Stimulated activated CD4-positive, alpha-beta T cell treated with anti-CD3 and anti-CD28 coated beads, TNF-alpha, amount 100 ng/mL, for 24 hours (primary cell): ENCODE results near the gene PPID.
"Not testable (repeated sequence)": the region's sequence is repeated elsewhere in the genome, so short reads cannot be mapped to it uniquely, and the experiment has no call there.

Source experiments
- DNase-seq, 3 experiments: peaks; one replicate each; pipeline ENCODE4 v3.0.0-alpha.2; 2020; ENCODE audit warnings: low read depth in 3 of 3

PPID gene

DNA sequence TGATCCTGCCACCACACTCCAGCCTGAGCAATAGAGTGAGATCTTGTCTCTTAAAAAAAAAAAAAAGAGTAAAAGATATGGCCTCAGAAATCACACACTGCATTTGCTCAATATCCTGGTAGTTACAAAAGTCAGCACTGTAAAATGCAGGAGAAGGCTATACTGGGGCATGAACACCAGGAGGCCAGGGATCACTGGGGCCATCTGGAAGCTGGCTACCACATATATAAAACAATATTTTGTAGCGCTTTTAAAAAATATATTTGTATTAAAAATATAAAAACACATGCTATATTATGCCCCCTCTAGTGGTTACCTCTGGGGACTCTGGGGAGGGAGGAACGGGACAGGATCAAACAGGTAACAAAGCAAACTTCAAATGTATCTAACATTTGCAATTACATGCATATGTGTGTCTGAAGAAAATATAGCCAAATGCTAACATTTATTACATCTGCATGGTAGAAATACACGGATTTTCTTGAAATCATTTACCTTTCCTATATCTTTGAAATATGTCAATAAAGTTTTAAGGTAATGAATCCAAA, 55.5 kb downstream of the PPID start:
- no peak for DNase-seq

DNA sequence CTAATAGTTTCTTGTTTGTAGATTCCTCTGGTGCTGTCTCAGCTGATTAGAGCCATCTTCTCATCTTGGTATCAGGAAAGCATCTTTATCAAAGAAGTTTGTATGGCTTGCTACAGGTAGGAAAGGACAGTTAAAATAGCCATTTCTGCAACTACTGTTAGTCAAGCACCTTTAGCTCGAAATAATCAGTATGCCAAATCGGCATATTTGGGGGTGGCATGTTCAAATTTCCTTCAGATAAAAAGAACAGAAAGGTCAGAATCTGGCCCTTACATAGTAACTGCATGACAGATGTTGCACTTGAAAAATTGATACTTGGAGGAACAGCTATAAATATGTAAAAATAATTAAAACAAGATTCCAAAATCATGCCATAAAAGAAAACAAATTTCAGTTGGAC, 56.3 kb downstream of the PPID start:
- DNase-seq = no peak

DNA sequence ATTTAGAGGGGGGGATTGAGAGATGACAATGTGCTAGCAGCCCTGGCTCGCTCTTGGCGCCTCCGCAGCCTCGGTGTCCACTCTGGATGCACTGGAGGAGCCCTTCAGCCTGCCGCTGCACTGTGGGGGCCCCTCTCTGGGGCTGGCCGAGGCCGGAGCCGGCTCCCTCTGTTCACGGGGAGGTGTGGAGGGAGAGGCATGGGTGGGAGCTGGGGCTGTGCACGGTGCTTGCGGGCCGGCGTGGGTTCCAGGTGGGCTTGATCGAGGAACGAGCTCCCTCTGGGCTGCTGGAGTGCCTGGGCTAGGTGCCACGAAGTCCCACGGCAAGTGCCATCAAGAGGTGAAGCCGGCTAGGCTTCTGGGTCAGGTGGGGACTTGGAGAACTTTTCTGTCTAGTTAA, 58.4 kb downstream of the PPID start:
- DNase-seq = no peak

DNA sequence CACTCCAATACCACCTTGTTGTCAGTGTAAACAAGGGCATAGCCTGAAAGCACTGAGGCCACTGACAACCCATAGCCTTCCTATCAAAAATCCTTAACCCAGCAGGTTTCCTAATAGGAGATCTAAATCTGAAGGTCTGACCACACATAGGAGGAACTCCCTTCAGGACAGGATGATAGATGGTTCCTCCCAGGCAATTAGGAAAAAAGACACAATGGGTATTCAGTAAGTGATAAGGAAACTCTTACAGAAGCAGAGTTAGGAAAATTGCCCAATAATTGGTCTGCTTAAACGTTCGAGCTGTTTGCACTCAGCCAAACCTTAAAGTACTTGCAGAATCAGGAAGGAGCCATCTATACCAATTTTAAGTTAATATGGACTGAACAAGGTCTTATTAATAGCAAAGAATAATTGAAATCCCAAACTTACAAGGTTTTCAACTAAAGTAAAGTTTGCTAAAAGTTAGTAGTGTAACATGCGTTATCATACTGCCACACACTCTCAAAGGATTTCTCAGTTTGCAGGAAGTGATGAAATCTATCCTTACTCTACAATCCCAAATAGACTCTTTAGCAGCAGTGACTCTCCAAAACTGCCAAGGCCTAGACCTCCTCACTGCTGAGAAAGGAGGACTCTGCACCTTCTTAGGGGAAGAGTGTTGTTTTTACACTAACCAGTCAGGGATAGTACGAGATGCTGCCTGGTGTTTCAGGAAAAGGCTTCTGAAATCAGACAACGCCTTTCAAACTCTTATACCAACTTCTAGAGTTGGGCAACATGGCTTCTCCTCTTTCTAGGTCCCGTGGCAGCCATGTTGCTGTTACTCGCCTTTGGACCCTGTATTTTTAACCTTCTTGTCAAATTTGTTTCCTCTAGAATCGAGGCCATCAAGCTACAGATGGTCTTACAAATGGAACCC, 59.2 kb downstream of the PPID start:
- DNase-seq = not testable (repeated sequence)

DNA sequence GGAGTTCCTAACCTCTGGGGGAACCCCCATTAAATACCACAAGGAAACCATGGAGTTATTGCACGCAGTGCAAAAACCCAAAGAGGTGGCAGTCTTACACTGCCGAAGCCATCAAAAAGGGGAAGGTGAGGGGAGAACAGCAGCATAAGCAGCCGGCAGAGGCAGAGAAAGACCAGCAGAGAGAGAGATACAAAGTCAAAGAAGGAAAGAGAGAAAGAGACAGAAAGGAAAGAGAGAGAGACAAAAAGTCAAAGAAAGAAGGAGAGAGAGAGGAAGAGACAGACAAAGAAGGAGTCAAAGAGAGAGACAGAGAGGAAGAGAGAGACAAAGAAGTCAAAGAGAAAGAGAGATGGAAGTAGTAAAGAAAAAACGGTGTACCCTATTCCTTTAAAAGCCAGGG, 59.9 kb downstream of the PPID start:
- not testable (repeated sequence) for DNase-seq
